AG09309 (cell line): ENCODE results near the gene MCTP1.

Experiments used
- DNase-seq: peaks from one replicate; pipeline ENCODE4 v3.0.0-alpha.2; 2010; ENCODE audit warnings: low read depth
- H3K4me3 ChIP-seq: 2 replicates; pipeline ENCODE4 v1.5.1; 2011; ENCODE audit warnings: mild to moderate bottlenecking, low read depth, low read length, moderate library complexity; ENCODE audit not compliant: control insufficient read depth
- TF ChIP-seq, protein P1 (sequence below): IDR thresholded peaks from 2 replicates; pipeline ENCODE4 v1.5.1; 2011; ENCODE audit warnings: mild to moderate bottlenecking, low read depth, low read length, inconsistent platforms; ENCODE audit not compliant: insufficient read depth, control insufficient read depth; ENCODE audit errors: missing control alignments

Gene MCTP1

DNA sequence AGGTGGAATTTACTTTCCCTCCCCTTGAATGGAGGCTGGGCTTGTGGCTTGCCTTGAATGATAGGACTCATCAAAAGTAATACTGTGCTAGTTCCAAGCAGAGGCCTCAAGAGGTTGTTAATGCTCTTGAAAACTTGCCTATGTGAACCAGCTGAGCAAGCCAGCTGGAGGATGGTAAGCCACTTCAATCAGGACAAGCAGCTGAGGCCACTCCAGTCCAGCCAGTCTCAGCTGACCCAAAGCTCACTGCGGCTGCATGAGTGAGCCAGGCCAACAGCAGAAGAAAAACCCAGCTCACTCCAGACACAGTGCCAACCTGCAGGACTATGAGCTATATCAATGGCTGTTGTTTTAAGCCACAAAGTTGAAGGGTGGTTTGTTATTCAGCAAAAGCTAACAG lies 182.8 kb downstream of the MCTP1 start:
- TF ChIP-seq, protein P1, sequence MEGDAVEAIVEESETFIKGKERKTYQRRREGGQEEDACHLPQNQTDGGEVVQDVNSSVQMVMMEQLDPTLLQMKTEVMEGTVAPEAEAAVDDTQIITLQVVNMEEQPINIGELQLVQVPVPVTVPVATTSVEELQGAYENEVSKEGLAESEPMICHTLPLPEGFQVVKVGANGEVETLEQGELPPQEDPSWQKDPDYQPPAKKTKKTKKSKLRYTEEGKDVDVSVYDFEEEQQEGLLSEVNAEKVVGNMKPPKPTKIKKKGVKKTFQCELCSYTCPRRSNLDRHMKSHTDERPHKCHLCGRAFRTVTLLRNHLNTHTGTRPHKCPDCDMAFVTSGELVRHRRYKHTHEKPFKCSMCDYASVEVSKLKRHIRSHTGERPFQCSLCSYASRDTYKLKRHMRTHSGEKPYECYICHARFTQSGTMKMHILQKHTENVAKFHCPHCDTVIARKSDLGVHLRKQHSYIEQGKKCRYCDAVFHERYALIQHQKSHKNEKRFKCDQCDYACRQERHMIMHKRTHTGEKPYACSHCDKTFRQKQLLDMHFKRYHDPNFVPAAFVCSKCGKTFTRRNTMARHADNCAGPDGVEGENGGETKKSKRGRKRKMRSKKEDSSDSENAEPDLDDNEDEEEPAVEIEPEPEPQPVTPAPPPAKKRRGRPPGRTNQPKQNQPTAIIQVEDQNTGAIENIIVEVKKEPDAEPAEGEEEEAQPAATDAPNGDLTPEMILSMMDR = no peak
- DNase-seq = no peak
- H3K4me3 ChIP-seq = no peak overlapping the region

DNA sequence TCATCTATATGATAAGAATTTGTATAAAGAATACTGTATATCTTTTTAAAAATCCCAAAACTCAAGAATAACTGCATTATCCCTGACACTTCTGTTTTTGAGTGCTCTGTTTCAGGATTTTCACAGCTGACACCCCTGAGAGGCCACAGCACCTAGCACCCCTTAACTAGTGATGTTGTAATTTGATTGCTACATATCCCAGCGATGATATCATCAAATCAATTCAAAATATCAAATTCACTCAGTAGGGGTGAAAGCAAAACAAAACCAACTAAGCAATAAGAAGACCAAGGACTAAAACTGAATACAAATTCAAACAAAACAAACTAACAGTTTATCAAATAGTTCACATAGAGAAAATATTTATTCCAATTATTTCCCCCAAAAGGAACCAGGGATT lies 184.3 kb downstream of the MCTP1 start:
- H3K4me3 ChIP-seq = no peak overlapping the region
- TF ChIP-seq, protein P1 = no peak
- no peak for DNase-seq

DNA sequence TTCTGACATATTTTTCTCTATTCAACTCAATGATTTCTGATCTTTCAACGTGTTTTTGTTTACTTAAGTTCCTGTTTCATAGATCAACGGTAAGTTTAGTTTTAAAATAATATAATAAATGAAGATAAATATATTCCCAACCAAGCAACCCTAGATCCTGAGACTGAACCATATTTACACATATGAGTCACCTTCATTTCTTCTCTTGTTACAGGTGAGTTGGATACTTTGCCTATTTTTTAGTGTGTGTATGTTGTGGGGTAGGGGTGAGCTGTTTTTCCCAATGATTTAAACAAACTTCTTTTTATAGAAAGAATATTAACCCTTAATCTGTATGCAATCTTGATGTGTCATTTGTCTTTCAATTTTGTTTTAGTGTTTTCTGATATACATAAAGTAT lies 186.9 kb downstream of the MCTP1 start:
- TF ChIP-seq, protein P1 = no peak
- DNase-seq = no peak
- no peak overlapping the region for H3K4me3 ChIP-seq

DNA sequence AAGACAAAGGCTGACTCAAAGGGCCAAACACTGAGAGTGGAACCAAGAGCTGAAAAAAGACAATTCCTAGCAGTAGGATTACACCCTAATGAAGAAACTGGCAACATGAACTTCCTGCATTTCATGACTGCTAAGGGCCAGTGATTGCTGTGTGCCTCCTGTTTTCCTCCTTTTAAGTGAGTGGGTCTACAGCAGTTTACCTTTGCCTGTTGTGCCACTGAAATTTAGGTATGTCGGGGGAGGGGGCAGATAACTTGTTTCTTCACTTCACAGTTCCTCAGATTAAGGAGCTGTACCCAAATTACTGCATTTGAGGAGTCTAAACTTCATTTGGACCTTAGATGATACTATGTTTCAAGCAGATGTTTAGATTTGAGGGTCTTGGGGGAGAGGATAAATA lies 191.7 kb downstream of the MCTP1 start:
- no peak for DNase-seq
- TF ChIP-seq, protein P1 = no peak

DNA sequence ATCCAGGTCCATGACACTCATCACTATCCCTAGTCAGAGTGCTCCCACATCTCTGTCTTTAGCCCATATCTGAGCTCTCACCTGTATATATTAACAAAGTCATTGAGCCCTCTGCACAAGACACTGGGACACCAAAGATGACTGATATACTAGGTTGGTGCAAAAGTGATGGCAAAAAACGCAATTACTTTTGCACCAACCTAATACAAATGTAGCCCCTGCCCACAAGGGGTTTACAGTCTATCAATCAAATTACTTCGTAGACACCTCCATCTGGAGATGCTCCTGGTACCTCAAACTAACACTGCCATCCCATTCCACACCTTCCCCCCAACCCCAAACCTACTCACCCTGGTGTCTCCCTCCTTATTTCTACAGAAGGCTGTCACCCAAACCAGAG lies 194.1 kb downstream of the MCTP1 start:
- TF ChIP-seq, protein P1 = no peak
- no peak overlapping the region for H3K4me3 ChIP-seq
- DNase-seq = no peak

More for the DNA sequence above, 191.7 kb downstream of the MCTP1 start:
- no peak overlapping the region for H3K4me3 ChIP-seq

DNA sequence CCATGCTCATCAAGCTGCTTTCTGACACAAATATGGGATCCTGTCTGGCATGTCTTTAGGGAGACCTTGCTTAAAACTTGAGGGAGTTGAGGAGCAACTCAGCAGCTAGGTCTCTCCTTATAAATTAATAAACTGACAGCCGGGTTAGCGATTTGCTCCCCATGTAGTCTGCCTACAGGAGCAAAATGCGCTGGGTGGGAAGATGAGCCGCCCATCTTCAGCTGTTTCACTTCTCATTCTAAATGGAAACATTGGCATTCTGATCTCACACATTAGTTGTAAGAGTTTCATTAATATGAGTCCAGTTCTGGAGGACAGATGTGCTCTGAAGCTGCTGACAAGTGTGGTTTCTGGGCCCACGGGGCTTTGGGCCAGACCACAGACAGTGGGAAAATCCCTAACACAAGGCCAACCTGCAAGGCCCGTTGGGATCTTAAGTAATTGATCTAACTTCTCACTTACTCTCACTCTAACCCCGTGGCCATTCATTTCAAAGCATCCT lies 197.0 kb downstream of the MCTP1 start:
- no peak overlapping the region for H3K4me3 ChIP-seq
- no peak for DNase-seq
- TF ChIP-seq, protein P1 = no peak
